GM18526 (cell line): ENCODE data around the gene EIPR1.

ENCODE experiments used
- POLR2A ChIP-seq: IDR thresholded peaks from 3 replicates; pipeline ENCODE4 v1.6.1; 2011; ENCODE audit not compliant: insufficient read length; ENCODE audit errors: extremely low read depth

The EIPR1 gene

DNA sequence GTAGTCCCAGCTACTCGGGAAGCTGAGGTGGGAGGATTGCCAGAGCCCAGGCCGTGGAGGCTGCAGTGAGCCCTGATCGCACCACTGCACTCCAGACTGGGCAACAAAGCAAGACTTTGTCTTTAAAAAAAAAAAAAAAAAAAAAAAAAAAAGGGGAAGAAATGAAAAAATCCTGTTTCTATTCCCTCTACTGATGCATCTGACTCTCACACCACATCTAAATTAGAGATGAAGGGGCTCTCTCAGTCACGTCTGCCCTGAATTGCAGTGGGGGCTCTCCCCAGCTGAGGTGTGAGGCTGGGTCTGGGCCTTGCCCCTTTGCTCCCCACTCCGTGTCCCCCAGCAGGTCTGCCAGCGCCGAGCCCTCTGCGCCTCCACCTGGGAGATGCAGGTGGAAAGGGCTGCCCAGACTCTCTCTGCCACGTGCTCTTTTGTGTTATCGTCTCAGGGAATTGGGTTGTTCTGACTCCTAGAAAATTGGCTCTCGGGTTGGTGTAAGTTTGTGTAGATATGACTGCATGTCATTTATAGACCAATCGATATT is 32.1 kb upstream of the EIPR1 start:
- TF ChIP-seq POLR2A = no peak

DNA sequence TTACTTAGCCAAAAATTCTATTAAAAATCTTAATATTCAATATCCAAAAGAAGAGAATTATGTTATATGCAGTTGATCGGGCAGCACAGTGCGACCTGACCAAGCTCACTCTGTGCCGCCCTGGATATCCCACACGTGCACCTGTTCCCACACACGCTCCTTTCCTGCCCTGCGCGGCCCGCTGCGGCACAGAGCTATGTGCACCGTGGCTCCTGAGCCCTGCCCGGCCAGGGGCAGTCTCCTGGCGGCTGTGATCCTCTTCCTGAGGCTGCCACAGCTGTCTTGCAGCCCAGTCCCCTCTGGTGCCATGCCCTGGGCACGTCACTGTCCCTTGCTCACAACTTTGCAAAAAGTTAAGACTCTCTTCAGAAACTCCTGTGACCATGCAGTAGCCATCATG is 31.2 kb upstream of the EIPR1 start:
- no peak for TF ChIP-seq POLR2A

DNA sequence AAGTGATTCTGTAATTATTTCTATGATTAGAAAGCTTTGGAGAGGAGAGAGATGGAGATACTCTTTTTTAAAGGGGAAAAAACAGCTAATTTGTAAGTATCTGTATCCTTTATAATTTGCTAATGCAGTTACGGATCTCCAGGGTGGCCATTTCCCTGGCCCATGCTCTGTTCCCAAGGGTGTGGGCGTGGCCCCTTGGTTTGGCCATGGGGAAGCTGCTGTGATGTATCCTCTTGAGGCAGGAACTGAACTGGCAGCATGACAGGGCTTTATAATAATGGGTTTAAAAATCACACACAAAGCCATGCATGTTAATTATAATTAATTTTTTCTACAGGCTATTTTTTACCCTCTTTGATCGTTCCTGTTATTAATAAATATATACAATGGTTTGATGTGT is 28.9 kb upstream of the EIPR1 start:
- no peak for TF ChIP-seq POLR2A

DNA sequence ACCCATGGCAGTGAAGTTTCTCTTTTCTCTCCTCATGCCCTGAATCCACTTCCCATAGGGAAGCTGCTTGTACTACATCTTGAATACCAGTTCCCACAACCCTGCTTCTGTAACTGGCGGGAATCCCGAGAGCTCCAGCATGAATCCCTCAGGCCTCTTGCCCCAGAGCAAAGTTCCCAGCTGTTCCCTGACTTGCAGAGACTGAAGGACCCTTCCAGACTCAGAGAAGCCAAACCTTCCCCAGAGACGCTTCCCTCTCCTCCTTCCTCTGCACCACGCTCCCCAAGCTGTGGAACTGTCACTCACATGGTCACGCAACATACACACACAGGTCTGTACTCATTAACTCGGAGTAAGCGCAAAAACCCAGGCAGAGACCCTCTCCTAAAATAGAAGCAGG is 28.3 kb upstream of the EIPR1 start:
- TF ChIP-seq POLR2A = no peak

DNA sequence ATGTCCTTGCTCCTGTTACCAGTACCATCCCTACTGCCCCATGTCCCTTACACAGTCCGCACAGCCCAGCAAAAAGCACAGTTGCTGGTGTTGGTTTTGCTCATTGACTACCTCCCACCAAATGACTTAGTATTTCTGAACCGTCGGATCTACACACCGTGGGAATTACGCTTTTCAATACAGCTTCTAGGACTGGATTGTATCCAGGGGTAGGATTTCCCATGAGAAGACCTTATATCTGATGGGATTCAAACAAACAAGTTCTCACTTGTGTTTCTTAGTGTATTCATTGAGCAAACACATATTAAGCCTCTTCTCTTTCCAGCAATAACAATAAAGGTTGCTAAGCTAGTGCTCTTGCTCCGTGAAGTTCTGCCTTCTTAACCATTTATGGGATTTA is 27.7 kb upstream of the EIPR1 start:
- TF ChIP-seq POLR2A = no peak

DNA sequence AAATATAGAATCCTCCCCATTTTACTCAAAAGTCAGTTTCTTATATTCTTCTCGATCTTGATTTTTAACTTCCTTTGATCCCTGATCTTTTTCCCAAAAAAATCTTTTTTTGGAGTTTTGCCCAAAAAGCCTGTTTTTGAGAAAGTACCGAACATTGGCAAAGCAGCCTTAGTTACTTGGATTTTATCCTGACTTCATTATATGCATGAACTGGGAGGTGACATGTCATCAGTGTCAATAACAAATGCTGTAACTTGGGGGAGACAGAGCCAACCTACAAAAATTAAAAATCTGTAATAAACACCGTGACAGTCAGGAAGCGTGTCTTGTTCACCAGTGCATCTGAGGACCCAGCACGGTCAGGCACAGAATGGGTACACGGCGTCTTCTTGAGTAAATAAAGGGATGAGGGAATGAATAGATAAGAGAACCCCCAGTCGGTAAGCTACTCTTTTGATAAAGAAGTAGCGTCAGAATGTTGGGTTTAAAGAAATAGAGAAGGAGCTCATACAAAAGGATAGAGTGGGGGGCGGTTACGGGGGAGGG is 26.8 kb upstream of the EIPR1 start:
- TF ChIP-seq POLR2A = no peak

DNA sequence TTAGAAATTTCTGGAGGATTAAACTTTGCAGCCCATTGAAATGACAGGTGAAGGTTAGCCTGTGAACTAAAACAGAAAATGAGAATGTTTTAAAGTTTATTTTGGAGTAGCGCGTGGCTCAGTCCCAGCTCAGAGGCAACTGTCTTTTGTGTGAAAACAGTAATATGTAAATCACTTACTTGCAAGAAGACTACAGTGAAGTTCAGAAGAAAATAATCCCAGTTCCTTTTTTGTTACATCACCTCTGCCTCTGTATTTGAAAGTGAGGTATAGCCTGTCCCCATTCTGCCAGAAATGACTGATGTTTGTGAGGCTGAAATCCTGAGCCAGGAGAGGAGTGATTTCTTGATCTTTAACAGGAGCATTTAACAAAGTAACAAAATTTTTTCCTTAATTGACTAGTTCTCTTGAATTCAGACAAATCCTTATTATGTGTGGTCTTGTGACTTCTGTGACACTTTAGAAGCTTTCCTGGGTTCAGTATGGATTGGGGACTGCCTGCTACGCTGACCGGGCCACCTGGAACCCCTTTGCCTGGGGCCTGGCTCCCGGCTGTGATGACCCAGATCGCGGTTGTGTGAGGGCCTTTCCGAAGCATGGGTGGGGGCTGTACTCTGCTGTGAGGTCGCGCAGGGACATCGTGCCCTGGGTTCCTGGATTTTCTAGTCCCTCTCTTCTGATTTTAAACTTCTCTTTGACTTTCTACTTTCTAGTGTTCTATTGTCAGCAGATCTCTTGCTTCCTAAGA is 26.1 kb upstream of the EIPR1 start:
- no peak for TF ChIP-seq POLR2A

DNA sequence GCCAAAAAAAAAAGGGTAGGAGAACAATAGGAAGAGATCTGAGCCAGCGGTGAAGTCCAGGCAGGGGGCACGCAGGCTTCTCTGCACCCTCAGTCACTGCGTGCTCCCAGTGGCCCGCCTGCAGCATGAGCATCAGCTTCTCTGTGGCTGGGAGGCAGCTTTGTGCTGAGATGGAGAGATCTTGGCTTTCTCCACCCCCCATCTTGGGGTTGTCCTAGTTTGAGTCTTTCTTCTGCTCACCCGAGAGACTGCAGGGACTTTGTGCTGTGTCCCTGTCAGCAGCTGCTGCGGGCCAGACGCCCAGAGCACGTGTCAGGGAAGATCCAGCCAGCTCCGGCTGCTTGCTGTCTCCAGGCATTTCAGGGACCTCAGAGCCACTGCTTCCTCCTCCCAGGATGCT is 22.2 kb upstream of the EIPR1 start:
- no peak for TF ChIP-seq POLR2A

DNA sequence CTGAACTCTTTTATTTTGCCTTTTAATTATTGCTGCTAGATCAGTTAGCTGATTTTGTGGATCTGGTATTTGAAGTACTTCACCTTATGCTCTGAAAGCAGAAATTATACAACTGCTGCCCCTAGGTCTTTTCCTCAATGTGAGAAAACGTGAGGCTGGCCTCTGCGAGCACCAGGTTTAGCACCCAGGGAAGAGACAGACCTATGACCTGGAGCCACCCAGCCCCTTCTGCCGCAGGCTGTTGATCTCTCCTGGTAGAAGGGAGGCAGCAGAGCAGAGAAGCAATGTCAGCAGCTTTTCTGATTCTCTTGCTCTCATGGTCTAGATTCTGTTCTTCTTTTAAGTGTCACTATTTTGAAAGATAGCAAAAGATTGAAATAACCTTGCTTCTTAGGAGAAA is 21.8 kb upstream of the EIPR1 start:
- TF ChIP-seq POLR2A = no peak

DNA sequence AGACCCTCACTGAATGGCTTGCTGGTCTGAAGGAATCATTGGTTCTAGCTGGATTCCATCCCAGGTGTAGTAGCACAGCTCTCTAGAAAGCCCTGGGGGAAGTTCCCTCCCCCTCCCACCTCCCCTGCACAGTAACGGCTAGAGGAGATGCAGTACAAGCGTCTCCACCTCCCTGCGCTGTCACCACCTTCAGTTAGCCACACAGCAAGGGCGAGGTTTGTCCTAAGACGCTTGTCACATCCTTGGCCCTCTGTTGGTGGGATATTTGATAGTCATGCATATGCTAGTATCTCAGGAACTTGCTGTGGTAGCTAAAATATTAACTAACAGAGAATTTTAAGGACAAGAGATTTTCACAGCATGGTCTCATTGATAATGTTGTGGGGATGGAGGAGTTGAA is 21.2 kb upstream of the EIPR1 start:
- TF ChIP-seq POLR2A = no peak

DNA sequence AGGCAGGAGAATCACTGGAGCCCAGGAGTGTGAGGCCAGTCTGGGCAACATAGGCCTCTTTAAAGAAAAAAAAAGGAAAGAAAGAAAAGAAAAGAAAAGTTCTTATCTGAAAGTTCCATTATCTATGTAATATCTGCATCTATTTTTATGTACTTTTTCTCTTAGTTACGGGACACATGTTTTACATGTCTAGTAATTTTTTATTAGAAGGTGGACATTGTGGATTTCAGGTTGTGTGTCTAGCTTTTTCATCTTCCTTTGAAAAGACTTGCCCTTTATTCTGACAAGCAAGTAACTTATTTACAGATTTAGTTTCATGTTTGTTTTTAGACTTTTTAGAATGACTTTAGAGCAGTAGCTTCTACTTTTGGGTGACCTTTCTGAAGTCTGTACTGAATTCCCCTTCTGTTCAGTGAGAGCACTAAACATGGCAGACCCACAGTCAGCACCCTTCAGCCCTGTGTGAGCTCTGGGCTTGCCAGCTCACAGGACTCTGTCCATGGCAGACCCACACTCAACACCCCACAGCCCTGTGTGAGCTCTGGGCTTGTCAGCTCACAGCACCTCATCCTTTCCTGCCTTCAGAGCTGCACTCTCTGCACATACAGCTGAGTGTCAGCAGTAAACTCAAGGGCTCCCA is 19.4 kb upstream of the EIPR1 start:
- no peak for TF ChIP-seq POLR2A

DNA sequence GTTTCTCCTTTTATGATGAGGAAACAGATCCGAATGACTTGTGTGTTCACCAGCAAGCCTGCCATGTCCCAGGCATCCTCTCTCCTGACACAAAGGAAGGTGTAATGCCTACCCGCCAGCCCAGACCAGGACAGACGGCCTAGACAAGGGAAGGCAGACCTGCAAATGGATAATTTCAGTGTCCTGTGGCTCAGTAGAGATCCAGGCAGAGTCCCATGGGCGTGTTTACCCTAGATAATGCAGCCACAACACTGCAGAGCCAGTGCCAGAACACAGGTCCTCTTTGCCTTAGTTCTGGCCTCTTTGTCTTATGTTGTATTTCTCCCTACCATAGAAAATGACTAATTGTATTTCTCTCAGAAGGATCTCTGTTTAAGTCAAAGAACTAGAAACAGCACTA is 14.6 kb upstream of the EIPR1 start:
- TF ChIP-seq POLR2A = no peak

DNA sequence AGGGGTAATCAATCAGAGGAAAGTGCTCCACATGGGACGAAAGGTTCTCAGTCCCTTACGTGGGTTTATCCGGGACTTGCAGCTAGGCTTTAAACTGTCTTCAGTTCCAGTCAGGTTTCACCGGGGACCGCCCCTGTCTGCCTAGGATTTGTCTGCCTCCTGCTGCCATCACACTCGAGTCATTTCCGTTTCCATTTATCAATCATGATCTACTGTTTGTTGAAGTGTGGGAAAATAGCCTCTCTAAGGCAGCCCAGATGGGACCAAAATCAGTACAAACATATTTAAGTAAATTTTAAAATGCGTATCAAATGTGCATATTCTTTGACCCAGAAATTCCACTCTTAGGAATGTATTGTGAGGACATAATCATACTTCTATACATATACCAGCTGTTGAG is 12.4 kb upstream of the EIPR1 start:
- no peak for TF ChIP-seq POLR2A

DNA sequence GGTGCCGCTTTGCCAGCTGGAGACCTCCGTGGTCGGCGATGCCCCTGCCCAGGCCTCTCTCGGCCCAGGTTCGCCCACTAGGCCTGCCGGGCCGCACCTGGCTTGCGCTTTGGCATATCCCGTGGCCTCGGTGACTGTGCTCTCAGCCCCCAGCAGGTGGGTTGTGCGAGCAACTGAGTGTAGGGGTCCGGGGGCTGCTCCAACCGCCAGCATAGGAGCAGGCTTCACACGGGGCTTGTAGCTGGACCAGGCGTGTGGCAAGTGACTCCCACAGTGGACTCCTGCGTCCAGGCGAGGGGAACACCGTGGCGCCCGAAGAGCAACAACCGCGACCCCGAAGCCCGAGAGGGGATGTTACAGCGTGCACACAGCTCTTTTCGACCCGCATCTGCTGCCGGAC is 11.6 kb upstream of the EIPR1 start:
- no peak for TF ChIP-seq POLR2A

DNA sequence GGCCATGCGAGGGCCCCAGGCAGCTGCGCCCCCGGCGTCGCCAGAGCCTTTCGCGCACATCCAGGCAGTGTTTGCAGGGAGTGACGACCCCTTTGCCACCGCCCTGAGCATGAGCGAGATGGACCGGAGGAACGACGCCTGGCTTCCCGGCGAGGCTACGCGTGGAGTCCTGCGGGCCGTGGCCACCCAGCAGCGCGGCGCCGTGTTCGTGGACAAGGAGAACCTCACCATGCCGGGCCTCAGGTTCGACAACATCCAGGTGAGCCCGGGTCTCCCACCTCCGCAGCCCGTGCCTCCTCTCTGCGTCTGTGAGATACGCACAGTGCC is 10.8 kb upstream of the EIPR1 start:
- TF ChIP-seq POLR2A = no peak

DNA sequence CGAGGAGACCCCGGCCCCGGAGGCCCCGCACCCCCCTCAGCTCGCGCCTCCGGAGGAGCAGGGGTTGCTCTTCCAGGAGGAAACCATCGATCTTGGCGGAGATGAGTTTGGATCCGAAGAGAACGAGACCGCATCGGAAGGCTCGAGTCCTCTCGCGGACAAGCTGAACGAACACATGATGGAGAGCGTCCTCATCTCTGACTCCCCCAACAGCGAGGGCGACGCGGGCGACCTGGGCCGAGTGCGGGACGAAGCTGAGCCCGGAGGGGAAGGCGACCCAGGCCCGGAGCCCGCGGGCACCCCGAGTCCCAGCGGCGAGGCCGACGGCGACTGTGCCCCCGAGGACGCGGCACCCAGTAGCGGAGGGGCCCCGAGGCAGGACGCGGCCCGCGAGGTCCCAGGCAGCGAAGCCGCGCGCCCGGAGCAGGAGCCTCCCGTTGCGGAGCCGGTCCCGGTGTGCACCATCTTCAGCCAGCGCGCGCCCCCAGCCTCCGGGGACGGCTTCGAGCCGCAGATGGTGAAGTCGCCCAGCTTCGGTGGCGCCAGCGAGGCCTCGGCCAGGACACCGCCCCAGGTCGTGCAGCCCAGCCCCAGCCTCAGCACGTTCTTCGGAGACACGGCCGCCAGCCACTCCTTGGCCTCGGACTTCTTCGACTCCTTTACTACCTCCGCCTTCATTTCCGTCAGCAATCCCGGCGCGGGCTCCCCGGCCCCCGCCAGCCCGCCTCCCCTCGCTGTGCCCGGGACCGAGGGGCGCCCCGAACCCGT is 10.2 kb upstream of the EIPR1 start:
- TF ChIP-seq POLR2A = no peak
